ENCODE results near the gene PRRT4.

The PRRT4 gene

GRCh38 chr7:128361411-128362379, at the start of gene PRRT4:
PRRT4 (minus strand) TSS chr7:128361690.
- no peak for FAIRE-seq
- no peak for DNase-seq (ENCODE audit: insufficient read length, low spot score)

- no peak for FAIRE-seq
- no peak for DNase-seq (ENCODE audit: insufficient read length, low spot score)
These were observed 48.9 kb upstream of the PRRT4 start for GRCh38 chr7:128410451-128410753.

GRCh38 chr7:128409596-128410450, 48.3 kb upstream of the PRRT4 start, which contains the start of gene IMPDH1:
IMPDH1 (minus strand) TSS chr7:128409982; CDS start chr7:128409901, 81 bp downstream.
- no peak for FAIRE-seq
- DNase-seq (ENCODE audit: insufficient read length, low spot score), result peak; percentile 88

DNA sequence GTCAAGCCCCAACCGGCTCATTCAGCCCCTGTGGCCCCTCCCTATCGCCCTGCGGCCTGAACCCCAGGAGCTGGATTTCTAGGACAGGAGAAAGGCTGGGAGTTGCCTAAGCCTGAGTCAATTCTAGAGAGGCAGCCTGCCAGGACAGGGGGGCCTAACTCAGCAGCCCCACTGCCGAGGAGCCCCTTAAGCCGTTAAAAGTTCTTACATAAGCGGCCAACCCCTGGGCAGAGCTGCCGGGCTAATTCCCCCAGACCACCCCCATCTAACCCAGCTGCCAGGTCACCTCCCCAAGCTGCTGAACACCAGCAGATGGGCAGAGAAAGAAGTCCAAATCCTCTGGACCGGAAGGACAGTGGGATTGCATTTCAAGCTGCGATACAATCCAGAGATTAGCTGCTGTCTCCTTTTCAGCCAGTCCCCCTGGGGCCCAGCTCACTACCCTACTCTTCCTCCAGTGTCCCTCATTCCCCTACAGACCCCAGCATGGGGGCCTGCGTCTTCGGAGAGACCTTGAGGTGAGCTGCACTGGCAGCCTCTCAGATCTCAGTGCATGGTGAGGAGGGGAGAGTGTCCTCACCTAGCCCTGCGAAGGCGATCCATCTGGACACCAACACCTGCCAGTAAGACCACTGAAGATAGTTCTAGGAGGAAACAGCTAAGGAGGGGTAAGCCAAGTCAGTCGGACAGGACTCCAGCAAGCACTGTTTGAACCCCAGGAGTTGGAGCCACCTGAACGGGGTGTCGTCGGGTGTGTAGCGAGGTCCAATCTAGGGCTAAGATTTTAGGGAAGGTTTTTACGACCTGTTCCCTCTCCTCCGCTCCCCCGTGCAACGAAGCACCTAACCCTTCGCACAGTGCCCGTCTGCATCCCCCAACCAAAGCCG, 47.5 kb upstream of the PRRT4 start:
- DNase-seq (ENCODE audit: insufficient read length, low spot score), result no peak
- no peak for FAIRE-seq

- DNase-seq (ENCODE audit: insufficient read length, low spot score) (no peak), FAIRE-seq (no peak)
These were observed 46.5 kb upstream of the PRRT4 start for GRCh38 chr7:128407751-128408708.

DNA sequence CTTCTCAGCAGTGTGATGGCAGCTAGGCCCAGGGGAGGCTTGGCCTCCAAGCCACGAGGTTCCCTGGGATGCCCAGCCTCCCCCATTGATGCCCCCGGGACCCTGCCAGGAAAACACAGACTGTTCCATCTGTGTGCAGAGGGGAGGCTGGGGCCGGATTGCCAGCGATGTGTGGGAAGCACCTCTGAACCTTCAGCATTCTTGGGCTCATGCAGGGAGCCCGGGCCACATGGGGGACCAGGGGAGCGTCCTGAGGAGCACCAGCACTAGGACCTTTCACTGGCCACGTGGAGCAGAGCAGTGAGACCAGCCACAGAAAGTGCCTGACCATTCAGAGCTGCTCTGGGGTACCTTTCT, 45.7 kb upstream of the PRRT4 start:
- no peak for FAIRE-seq
- DNase-seq (ENCODE audit: insufficient read length, low spot score), result no peak

DNA sequence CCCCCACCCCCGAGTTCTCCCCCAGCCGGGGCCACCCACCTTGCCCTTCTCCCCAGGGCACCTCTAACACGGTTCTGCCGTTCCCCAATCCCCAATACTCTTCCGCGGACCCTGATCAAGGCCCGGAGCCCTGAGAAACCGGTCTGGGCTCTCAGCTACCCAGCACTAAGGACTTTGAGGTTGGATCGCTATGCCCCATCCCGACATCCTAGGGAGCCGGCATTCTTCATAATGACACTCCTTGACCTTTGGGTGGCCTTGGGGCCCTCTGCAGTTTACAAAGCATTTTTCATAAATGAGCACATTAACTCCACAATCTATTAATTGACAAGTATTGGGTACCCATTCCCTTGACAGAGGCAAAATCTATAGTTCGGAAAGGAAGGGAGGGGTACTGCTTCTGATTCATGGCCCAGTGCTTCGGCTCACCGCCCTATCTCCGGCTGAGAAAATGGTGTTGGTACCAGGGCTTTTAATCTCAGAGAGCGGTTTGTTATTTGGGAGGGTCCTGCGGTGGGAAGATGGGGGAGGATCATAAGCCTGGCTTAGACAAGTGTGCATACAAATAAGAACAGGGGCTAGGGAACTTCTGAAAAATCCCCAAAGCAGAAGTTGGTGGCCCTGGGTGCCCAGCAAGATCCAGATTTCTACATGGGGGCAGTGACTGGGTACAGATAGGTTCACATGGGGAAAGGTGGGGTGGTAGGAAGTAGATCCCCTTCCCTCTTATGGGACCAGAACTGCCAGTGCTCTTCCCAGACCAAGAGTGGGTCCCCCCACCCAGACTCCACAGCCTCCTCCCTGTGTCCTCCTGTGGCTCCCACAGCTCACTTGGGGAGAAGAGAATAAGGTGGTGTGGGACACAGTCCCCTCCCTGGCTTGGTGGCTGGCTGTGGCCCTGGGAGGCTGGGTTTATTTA, 45.1 kb upstream of the PRRT4 start:
- DNase-seq (ENCODE audit: insufficient read length, low spot score), result no peak
- FAIRE-seq, result no peak

DNA sequence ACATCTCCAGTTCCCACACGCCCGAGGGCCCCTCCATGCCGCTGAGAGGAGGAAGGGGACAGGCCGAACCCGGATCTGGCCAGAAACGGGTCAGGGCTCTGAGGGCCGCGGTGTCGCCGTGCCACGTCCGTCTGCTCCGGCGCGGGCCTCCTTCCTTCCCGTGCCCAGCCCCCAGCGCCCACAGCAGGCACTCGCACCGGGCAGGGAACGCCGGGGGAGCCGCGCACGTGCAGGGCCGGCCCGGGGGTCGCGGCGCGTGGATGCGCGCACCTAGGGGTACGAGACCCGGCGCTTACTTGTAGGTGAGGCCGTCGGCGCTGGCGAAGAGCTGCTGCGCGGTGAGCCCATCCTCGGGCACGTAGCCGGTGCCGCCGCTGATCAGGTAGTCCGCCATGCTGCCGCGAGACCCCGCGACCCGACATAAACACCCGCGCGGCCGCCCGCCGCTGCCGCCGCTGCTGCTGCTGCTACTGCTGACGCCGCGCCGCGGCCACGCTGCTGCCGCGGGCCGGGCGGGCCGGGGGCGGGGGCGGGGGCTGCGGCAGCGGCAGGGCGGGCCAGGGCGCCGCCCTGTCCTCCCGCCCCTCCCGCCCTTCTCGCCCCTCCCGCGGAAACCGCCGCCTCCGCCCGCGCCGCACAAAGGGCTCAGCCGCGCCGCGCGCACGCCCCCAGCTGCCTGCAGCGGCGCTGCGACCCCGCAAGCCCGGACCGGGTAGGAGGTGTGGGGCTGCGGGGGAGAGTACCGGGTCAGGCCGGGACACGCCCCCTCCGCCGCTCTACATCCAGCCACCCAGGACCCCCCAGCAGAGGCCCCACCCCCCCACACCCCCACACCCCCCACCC, 44.2 kb upstream of the PRRT4 start:
- FAIRE-seq (no peak), DNase-seq (ENCODE audit: insufficient read length, low spot score) (no peak)

DNA sequence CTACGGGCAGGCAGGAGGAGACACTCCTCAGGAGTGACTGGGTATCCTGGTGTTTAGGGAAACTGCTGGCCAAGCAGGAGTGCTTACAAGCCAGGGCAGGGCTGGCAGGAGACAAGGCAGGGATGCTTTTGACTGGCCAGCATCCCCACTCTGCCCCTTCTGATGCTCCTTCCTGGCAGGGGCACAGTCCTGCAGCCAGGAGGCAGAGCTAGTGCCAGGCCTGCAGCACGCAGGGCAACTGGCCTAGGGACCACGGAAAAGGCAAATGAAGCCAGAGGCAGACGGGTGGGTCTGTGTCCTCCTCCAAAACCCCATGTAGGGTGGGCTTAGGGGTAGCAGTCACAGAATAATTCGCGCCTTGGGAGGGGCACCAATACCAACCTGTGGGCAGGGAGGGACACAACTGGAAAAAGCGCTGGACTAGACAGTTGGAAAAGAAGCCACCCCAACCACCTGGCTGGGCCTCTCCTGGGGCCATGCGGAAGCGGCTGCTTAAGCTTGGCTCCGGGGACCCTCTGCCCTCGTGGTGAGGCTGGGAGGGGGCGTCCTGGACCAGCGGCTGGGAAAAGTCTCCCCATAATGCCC, 43.5 kb upstream of the PRRT4 start:
- FAIRE-seq, result no peak
- no peak for DNase-seq (ENCODE audit: insufficient read length, low spot score)

DNA sequence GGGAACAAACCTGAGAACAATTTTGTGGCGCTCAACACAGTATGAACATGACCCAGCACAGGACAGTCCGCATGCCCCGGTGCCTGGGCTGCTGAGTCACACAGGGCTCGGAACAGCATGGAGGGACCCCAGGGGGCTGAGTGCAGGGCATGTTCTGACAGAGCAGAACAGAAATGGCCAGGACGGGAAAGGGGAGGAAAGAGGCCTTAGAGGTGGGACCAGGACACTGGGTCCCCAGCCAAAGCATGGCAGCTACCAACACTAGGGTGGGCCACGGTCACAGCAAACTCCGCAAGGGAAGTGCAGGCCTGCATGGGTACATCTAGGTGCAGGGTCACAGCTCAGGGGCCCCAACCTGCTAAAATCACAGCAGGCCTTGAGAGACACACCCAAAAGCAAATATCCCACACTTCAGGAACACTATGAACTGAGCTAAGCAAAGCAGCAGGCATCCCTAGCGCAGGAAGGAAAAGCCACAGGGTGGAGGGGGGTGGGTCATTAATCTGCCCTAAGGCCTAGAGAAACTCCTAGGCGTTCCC, 42.7 kb upstream of the PRRT4 start:
- DNase-seq (ENCODE audit: insufficient read length, low spot score) (no peak), FAIRE-seq (no peak)

DNA sequence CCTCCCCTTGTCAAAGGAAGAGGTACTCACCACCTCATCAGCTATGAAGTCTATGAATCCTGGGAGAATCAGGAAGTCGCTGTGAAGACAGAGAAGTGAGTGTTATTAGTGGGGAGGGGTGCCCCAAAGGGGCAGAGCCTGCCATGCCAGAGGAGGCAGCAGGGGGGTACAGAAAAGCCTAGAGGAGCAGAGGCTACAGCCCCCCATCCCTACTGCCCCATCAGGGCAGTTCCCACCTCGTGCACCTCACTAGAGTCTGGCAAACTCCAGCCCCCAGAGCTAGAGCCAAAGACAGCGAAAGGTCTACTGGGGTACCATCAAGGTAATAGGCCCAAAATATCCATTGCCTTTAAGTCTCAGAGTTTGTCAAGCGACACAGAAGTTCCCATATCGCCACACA, 42.2 kb upstream of the PRRT4 start:
- FAIRE-seq (no peak), DNase-seq (ENCODE audit: insufficient read length, low spot score) (no peak)

DNA sequence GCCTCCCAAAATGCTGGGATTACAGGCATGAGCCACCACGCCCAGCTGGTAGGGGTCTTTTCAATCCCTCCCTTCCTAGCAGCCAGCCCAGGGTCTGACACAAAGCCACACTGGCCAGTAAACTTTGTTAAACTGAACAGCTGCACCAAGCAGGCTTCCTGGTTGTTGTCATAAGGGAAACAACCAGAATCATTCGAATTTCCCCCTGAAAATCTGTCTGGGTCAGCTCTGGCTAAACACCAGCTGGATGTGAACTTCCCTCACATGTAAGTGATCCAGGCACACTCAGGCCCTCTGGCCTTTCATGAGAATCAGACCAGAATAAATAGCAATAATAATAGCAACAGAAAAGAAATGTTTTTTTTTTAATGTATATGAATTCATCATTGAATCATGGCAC, 40.9 kb upstream of the PRRT4 start:
- FAIRE-seq (no peak), DNase-seq (ENCODE audit: insufficient read length, low spot score) (no peak)

- FAIRE-seq (no peak), DNase-seq (ENCODE audit: insufficient read length, low spot score) (no peak)
These were observed 39.1 kb upstream of the PRRT4 start for GRCh38 chr7:128400566-128400965.

- FAIRE-seq, result no peak
These were observed 38.5 kb upstream of the PRRT4 start for GRCh38 chr7:128399991-128400390.

GRCh38 chr7:128398841-128399135, 37.3 kb upstream of the PRRT4 start:
- FAIRE-seq (no peak), DNase-seq (ENCODE audit: insufficient read length, low spot score) (no peak)

More at GRCh38 chr7:128399991-128400390, 38.5 kb upstream of the PRRT4 start:
- DNase-seq (ENCODE audit: insufficient read length, low spot score), result no peak

GRCh38 chr7:128398016-128398840, 36.7 kb upstream of the PRRT4 start:
- no peak for FAIRE-seq
- DNase-seq (ENCODE audit: insufficient read length, low spot score), result peak; percentile 58

Measured in HTR-8/SVneo (cell line).